ENCODE measurements around the gene CCDC152. TPM values are rescaled to one million over a fixed set of nuclear protein-coding genes. Genes with fewer than 3 reads are reported as not detected.

The CCDC152 gene
- total and polyA plus RNA-seq, 2 donors (not counting 3 experiments of a cell fraction or from before 2014, with no cell fraction given): 0.48 to 2.8 TPM

DNA sequence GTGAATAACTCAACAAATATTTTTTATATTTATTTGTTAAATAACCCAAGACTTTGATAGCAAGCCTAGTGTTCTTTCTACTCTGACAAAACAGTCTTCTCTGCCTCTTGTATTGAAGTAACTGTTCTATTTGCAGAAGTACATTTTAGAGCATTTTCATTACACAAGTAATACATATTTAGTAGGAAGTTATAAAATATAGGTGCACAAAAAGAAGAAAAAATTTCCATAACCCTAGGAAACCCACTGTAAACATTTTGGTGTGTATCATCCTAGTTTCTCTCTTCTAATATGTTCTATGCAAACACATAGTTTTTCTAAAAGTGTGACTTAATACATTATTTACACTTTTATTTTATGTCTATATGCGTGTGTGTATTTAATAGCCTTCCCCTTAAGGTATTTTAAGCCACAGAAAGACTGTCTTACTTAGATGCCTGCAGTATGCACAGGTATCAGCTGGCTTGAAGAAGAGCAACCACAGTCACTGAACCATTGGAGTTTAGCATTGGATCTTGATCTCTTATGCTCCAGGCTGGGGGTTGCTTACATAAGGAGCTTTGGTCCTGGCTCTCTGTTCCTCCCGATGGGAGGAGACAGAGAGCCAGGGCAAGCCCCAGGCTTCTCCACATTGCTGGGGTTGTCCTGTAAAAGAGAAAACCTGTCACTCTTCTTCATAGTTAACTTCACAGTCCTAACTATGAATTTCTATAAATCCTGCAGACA lies 51.3 kb downstream of the CCDC152 start:
- DNase-seq (ENCODE audit: low read depth, low spot score) (no peak), FAIRE-seq (no peak)
- dilution Hi-C loops (cut with MboI; ENCODE audit: extremely low pct_ligation_motif_present, low sequenced_read_pairs) (no loop called here), intact Hi-C loops (cut with micrococcal nuclease) (no loop called here)
- no TSS peak for BruUV-seq (replicated peaks)
- Histone ChIP-seq H3K36me3 (ENCODE audit: control insufficient read depth in 2 of 2, extremely low read depth in 1 of 2, insufficient read depth in 2 of 2, low read length in 2 of 2) (no peaks in the 10 kb centered on the region), H3K4me3 (replicated peaks in 1 of 3; ENCODE audit: insufficient read depth in 1 of 3, low read depth in 1 of 3, low read length in 3 of 3) (no peak overlapping the region), H3K9ac (replicated peaks; ENCODE audit: extremely low read depth, insufficient read depth, low read length) (no peak overlapping the region), H3K27me3 (ENCODE audit: control insufficient read depth in 2 of 2, insufficient read depth in 2 of 2, low read length in 2 of 2) (no peaks in the 10 kb centered on the region), H3K4me2 (ENCODE audit: insufficient read depth, low read length) (no peak overlapping the region), H3K79me2 (ENCODE audit: control insufficient read depth, insufficient read depth, low read length) (no peaks in the 10 kb centered on the region), H3K9me3 (replicated peaks; ENCODE audit: control insufficient read depth, insufficient read depth, low read length) (no peaks in the 10 kb centered on the region), H3K27ac (ENCODE audit: insufficient read depth, low read depth, low read length) (no peak overlapping the region), H4K20me1 (replicated peaks; ENCODE audit: control insufficient read depth, extremely low read depth, insufficient read depth, low read length) (no peaks in the 10 kb centered on the region), H2AFZ (ENCODE audit: low read depth, low read length) (no peak overlapping the region), H3K9me1 (replicated peaks; ENCODE audit: control insufficient read depth, extremely low read depth, insufficient read depth, low read length) (no peaks in the 10 kb centered on the region), H3K4me1 (ENCODE audit: control insufficient read depth, extremely low read depth, insufficient read depth, low read length) (no peaks in the 10 kb centered on the region)
- no peak for TF ChIP-seq MYC (IDR thresholded peaks at IDR 0.05; ENCODE audit: low read depth, low read length)
- no peak for TF ChIP-seq MAX (IDR thresholded peaks at IDR 0.05; ENCODE audit: insufficient read depth, insufficient read length)
- TF ChIP-seq EZH2 (IDR thresholded peaks at IDR 0.05; ENCODE audit: borderline replicate concordance, low read depth, low read length, severe bottlenecking): no peak
- TF ChIP-seq JUN (IDR thresholded peaks at IDR 0.05; ENCODE audit: borderline replicate concordance, insufficient read depth, insufficient read length, low read depth): no peak
- no peak for TF ChIP-seq FOS (IDR thresholded peaks at IDR 0.05; ENCODE audit: borderline replicate concordance, insufficient read depth, low read length)
- TF ChIP-seq GATA2 (IDR thresholded peaks at IDR 0.05; ENCODE audit: insufficient read depth, insufficient read length, low read depth, low read length): no peak
- TF ChIP-seq POLR2AphosphoS5 (IDR thresholded peaks at IDR 0.05; ENCODE audit: insufficient read depth, low read depth, low read length): no peak
- no peak for TF ChIP-seq POLR2A (IDR thresholded peaks at IDR 0.05; ENCODE audit: low read depth, low read length)
- TF ChIP-seq, protein P1, sequence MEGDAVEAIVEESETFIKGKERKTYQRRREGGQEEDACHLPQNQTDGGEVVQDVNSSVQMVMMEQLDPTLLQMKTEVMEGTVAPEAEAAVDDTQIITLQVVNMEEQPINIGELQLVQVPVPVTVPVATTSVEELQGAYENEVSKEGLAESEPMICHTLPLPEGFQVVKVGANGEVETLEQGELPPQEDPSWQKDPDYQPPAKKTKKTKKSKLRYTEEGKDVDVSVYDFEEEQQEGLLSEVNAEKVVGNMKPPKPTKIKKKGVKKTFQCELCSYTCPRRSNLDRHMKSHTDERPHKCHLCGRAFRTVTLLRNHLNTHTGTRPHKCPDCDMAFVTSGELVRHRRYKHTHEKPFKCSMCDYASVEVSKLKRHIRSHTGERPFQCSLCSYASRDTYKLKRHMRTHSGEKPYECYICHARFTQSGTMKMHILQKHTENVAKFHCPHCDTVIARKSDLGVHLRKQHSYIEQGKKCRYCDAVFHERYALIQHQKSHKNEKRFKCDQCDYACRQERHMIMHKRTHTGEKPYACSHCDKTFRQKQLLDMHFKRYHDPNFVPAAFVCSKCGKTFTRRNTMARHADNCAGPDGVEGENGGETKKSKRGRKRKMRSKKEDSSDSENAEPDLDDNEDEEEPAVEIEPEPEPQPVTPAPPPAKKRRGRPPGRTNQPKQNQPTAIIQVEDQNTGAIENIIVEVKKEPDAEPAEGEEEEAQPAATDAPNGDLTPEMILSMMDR (IDR thresholded peaks at IDR 0.05; ENCODE audit: extremely low read depth in 1 of 2, insufficient read depth in 1 of 2, low read depth in 1 of 2, low read length in 2 of 2): no peak
- CTCF ChIA-PET: no interaction called here
- POLR2A ChIA-PET: no interaction called here
